ENCODE measurements around the gene LY6G6C.
"Not testable (repeated sequence)": the region's sequence is repeated elsewhere in the genome, so short reads cannot be mapped to it uniquely, and the experiment has no call there.

The LY6G6C gene

GRCh38 chr6:31725502-31726350 is 4.2 kb upstream of the LY6G6C start:
- DNase-seq = no peak

- DNase-seq = no peak
Measured at GRCh38 chr6:31723980-31724691, 2.6 kb upstream of the LY6G6C start.

- DNase-seq = no peak
Measured at GRCh38 chr6:31723245-31723979, 1.9 kb upstream of the LY6G6C start, which contains the start of gene MPIG6B. TSS of gene MPIG6B (plus strand) at chr6:31723373. CDS start at chr6:31723384, 11 bp downstream.

GRCh38 chr6:31722173-31722572 is 627 bp upstream of the LY6G6C start:
- no peak for DNase-seq

- DNase-seq = no peak
Measured at GRCh38 chr6:31720196-31720770, 1.3 kb downstream of the LY6G6C start.

- DNase-seq = no peak
Measured at GRCh38 chr6:31719001-31719400, 2.5 kb downstream of the LY6G6C start.

- DNase-seq = no peak
Measured at GRCh38 chr6:31718265-31718664, 3.3 kb downstream of the LY6G6C start.

GRCh38 chr6:31717499-31718222 is 3.9 kb downstream of the LY6G6C start:
- no peak for DNase-seq

- no peak for DNase-seq
Measured at GRCh38 chr6:31715022-31715958, 6.3 kb downstream of the LY6G6C start, which contains the start of gene LY6G6D. TSS of gene LY6G6D (plus strand) at chr6:31715348. CDS start at chr6:31715356, 8 bp downstream.

GRCh38 chr6:31713991-31714684 is 7.4 kb downstream of the LY6G6C start:
- DNase-seq = no peak

- no peak for DNase-seq
Measured at GRCh38 chr6:31713465-31713864, 8.1 kb downstream of the LY6G6C start.

- DNase-seq = no peak
Measured at GRCh38 chr6:31712296-31712695, 9.2 kb downstream of the LY6G6C start.

- no peak for DNase-seq
Measured at GRCh38 chr6:31711233-31711632, 10.3 kb downstream of the LY6G6C start.

GRCh38 chr6:31710523-31711219 is 10.9 kb downstream of the LY6G6C start:
- DNase-seq = no peak

GRCh38 chr6:31709157-31709556 is 12.4 kb downstream of the LY6G6C start:
- DNase-seq = not testable (repeated sequence)

GRCh38 chr6:31708224-31708623 is 13.3 kb downstream of the LY6G6C start:
- DNase-seq = no peak

GRCh38 chr6:31707701-31708100 is 13.8 kb downstream of the LY6G6C start:
- DNase-seq = no peak

GRCh38 chr6:31706599-31706998 is 14.9 kb downstream of the LY6G6C start, which contains the start of gene LY6G6F:
TSS of gene LY6G6F (plus strand) at chr6:31706866. CDS start at chr6:31706907, 41 bp downstream.
- DNase-seq = no peak

GRCh38 chr6:31705931-31706330 is 15.6 kb downstream of the LY6G6C start:
- DNase-seq = no peak
